HPDE6-E6E7 (cell line): ENCODE data around the gene PILRA.
"Not testable (repeated sequence)": the region's sequence is repeated elsewhere in the genome, so short reads cannot be mapped to it uniquely, and the experiment has no call there.

Experiments used
- DNase-seq: peaks from one replicate; pipeline ENCODE4 v3.0.0; 2011; ENCODE audit warnings: missing footprints; ENCODE audit errors: extremely low spot score

The PILRA gene

DNA sequence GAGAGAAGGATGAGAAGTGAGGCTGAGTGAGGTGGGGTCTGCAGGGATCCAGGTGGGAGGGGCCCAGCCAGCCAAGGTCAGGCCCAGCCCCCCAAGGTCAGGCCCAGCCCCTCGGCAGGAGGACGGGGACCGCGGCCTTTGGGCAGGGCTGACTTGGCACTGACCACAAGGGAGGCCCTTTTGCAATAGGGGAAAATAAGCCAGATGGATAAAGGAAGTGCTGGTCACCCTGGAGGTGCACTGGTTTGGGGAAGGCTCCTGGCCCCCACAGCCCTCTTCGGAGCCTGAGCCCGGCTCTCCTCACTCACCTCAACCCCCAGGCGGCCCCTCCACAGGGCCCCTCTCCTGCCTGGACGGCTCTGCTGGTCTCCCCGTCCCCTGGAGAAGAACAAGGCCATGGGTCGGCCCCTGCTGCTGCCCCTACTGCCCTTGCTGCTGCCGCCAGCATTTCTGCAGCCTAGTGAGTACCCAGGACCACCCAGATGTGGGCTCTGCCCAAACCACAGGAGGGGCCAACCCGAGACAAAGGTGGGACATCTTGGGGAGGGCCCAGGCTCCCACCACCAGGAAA lies at the start of gene PILRA:
Gene PILRA (plus strand): TSS at position 227 of the 571 bp plus-strand sequence. CDS start 170 bp downstream, at position 397.
- DNase-seq = no peak

DNA sequence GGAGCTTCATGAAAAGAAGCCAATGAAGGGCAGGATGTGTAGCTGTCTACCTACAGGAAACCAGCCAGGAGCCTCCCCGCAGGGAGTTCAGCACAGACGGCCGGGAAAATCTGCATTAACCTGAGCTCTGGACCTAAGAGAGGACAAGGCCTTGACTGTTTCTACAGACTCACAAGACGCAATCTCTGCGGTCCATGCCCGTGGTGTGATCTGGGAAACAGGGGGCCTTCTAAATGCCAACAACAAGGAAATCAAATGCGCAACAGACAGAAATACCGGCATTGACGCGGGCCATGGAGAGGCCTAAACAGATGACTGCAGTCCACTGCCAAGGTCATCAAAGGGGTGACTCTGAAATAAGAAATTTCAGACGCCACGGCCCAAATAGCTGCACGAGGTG lies 49.1 kb upstream of the PILRA start:
- DNase-seq = not testable (repeated sequence)

DNA sequence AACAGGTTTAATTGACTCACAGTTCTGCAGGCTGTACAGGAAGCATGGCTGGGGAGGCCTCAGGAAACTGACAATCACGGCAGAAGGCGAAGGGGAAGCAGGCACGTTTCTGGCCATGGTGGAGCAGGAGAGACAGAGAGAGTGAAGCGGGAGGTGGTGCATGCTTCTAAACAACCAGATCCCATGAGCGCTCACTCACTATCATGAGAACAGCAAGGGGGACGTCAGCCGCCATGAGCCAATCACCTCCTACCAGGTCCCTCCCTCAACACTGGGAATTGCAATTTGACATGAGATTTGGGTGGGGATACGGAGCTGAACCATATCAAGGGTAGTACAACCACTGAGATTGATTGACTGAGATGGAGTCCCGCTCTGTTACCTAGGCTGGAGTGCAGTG lies 47.6 kb upstream of the PILRA start:
- not testable (repeated sequence) for DNase-seq

DNA sequence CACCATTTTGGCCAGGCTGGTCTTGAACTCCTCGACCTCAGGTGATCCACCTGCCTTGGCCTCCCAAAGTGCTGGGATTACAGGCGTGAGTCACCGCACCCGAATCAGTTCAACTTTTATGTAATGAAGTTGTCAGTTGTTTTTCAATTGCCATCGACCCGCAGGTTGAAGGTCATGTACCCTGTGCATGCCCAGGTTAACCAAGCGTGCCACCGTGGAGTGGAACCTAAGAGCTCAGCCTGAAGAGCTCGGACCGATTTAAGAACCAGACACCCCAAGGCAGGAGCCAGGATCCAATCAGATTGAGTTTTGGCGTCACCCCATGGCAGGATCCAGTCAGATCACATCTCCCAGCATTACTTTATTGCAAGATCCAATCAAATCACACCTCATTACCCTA lies 46.4 kb upstream of the PILRA start:
- DNase-seq = not testable (repeated sequence)

DNA sequence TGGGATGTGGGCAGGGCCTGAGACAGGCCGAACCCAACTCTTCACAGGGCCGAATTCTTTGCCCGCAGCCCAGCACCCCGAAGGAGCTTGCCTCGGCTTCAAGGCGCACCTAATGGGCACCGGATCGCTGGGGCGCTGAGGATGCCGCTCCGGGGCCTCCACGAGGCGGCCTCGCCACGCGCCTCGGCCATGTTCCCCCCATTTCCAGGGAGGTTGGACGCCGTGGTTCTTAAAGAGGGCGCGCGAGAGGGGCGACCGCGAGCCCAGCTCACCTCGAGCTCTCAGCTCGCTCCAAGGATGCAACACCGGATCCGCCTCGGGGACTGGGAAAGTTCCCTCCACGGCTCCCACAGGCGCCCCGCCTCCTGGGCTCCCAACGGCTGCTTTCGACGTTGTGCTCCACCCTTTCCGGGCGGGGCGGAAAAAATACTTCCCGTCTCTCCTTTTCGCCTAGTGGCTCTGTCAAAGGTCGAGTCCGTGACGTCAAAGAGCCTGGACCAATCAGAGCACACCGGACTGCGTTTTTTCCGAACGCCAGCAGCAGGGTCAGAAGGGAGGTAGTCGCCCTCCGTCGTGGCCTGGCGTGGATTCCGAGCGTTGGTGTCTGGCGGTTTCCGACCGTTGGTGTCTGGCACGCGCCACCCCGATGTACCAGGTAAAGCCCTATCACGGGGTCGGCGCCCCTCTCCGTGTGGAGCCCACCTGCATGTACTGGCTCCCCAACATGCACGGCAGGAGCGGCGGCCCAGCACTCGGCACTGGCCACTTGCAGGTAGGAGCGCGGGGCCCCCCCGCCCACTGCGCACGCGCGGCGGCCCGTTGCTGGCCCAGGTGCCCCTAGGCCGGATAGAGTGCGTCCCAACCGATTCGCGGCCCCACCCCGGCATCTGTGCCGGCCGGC lies 37.5 kb upstream of the PILRA start:
- DNase-seq = peak; percentile 60

DNA sequence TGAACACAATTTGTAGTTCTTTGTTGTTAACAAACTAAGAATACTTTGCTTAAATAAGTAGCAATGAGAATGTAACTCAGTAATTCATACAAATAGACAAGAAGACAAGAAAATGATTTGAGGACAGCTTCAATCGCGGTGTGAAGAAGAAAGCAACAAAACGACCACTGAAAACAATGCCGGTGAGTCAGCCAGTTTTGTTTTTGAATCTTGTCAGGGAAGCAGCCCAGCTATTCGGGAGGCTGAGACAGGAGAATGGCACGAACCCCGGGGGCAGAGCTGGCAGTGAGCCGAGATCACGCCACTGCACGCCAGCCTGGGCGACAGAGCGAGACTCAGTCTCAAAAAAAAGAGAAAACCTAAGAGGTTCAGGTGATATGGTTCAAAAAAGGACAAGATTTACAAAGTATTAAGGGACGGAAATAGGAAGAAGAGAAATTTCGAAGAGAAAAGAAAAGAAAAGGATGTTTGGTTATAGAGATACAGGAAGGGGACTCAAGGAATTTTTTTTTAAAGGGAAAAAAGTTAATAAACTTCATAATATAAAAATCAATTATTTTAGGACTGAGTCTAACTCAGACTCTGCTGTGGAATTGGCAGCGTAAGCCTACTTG lies 35.1 kb upstream of the PILRA start:
- DNase-seq = not testable (repeated sequence)

DNA sequence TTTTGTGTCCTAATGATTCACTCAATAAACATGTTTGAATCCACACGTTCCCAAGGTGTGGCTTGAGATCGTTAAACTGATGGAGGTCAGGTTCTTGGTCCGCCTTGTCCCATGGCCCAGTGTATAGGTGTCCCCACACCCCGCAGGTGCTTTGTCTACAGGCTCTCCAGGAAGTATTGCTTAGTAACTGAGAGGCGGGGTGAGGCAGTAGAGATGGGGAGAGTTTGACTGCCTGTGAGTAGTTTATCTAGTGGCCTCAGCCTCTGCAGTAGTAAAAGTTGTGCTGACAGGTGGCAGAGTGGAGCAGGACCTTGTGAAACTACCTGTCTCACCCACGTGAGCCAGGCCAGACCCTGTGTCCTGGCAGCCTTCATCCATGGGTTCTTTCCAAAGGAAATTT lies 32.0 kb upstream of the PILRA start:
- DNase-seq = not testable (repeated sequence)

DNA sequence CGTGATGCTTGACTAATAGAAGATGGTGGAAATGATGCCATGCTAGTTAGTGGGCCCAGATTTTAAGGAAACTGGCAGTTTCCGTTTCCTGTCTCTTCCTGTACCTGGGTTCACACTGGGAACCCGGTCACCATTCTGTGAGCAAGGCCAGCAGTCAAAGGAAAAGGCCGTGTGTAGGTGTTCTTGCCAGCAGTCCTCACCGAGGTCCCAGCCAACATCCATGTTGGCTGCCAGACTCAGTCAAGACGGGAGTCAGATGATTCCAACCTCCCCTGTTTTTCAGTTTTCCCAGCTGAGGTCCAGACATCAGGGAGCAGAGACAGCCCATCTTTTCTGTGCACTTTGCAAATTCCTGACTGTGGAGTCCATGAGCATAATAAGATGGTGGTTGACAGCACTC lies 30.5 kb upstream of the PILRA start:
- DNase-seq = no peak

DNA sequence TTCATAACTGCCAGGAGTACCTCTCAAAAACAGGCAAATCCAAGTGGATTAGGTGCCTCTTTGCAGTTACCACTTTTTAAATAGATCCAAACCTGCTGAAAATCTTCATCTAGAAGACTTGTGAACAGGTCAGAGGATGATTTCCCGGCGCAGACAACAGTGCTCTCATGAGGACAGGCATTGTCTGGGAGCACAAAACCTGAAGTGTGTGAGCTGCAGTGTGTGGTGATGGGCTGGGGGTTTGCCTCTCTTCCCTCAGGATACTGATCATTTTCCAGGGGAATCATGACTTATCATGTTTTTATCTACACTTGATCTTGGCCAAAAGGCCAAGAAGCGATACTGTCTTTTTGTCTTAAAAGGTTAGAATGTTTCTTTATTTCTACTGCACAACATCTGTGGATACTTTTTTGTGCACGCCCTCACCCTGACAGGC lies 29.1 kb upstream of the PILRA start:
- not testable (repeated sequence) for DNase-seq

DNA sequence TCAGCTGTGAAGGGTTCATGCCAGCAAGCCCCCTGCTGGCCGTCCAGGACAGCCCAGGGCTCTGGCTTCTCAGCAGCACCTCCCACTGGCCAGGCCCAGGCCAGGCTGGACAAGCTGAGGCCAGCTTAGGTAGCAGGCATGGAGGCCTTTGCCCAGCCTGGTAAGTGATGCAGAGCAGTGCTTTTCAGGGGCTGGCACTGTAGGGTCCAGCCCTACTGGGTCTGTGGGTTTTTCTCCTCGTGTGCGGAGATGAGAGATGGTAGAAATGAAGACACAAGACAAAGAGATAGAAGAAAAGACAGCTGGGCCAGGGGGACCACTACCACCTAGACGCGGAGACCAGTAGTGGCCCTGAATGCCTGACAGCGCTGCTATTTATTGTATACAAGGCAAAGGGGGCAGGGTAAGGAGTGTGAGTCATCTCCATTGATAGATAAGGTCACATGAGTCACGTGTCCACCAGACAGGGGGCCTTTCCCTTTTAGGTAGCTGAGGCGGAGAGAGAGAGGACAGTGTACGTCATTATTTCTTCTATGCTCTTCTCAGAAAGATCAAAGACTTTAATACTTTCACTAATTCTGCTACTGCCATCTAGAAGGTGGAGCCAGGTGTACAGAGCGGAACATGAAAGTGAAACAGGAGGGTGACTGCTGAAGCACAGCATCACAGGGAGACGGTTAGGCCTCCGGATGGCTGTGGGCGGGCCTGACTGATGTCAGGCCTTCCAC lies 28.6 kb upstream of the PILRA start:
- not testable (repeated sequence) for DNase-seq

DNA sequence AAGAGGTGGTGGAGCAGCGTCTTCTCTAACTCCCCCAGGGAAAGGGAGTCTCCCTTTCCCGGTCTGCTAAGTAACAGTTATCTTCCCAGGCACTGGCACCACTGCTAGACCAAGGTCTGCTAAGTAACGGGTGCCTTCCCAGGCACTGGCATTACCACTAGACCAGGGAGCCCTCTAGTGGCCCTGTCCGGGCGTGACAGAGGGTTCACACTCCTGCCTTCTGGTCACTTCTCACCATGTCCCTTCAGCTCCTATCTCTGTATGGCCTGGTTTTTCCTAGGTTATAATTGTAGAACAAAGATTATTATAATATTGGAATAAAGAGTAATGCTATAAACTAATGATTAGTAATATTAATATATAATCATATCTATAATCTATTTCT lies 28.0 kb upstream of the PILRA start:
- not testable (repeated sequence) for DNase-seq

DNA sequence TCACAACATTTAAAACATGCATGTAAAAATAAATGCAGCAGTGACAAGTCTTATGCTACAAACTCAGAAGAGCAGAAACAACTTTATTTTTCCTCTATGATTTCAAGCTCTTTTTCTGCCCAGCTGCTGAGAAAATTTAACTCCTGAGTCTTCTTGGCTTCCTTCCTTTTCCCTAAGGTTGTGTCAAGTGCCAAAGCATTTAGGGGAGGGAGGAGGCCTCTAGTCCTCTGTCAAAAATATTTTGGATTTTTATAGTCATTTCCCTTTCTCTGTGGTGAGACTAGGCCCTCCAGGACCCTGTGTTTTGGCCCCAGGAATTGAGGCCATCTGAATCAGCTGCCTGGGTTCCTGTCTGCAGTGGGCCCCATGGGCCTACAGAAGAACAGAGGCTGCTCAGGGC lies 26.4 kb upstream of the PILRA start:
- DNase-seq = no peak

DNA sequence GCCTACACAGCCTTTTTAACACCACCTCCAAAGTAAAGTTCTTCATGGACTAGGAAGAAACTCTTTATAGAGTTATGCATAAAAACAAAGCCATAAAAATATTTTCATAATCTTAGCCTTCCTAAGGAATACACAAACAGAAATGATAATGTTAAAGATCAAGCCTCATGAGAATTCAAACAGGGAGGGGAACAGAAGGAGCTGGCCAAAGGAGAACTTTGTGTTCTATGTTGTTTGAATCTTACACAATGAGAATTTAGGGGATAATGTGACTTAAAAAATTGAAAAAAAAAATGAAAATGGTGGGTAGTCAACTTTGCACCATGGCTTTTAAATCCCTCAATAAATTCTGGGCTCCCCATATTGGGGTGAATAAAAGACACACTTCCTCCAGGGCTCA lies 24.5 kb upstream of the PILRA start:
- DNase-seq = no peak

DNA sequence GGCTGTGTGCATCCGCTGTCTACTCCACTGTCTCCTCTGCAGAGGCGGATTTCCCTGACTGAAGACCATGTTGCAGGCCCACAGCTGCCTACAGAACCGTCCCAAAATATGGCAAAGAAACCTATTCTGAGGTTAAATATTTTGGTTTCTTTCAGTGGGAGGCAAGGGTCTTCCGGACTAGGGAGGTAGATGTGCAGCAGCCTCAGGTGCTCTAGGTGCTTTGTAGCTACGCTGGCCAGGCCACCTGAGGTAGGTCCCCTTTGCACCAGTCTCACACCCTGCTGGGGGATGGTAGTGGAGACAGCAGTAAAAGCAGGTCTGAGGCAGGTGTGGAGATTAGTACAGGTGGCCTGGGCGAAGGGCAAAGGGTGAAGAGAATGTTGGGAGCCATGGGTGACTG lies 23.5 kb upstream of the PILRA start:
- no peak for DNase-seq

DNA sequence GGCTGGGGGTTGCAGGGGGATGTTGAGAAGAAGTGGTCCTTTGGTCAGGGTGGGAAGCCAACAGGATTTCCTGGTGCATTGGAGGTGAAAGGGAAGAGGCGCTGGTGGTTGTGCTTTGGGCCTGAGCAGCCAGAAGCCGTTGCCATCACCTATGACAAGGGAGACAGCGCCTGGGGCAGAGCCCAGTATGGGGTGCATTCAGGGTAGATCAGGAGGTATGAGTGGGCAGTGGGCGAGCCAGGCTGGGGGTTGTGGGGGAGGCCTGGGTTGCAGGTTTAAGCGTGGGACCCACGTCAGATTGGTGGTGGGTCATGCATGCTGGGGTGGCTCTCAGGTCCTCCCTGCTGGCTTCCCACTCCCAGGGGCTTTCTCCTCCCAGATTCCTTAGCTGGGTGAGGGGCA lies 21.6 kb upstream of the PILRA start:
- no peak for DNase-seq

DNA sequence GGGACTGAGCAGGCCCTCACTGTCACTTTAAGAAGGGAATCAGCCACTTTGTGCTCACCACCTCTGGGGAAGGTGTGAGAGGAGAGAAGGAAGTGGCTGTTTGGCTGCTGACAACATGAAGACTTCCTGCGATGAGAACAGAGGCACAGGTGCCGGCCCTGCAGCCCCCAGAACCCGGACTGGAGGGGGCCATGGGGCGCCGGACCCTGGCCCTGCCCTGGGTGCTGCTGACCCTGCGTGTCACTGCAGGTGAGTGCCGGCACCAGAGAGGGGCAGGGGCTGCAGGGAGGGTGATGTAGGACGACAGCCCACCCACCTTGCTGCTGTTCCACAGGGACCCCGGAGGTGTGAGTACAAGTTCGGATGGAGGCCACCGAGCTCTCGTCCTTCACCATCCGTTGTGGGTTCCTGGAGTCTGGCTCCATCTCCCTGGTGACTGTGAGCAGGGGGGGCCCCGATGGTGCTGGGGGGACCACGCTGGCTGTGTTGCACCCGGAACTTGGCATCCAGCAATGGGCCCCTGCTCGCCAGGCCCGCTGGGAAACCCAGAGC lies 21.0 kb upstream of the PILRA start:
- DNase-seq = not testable (repeated sequence)

DNA sequence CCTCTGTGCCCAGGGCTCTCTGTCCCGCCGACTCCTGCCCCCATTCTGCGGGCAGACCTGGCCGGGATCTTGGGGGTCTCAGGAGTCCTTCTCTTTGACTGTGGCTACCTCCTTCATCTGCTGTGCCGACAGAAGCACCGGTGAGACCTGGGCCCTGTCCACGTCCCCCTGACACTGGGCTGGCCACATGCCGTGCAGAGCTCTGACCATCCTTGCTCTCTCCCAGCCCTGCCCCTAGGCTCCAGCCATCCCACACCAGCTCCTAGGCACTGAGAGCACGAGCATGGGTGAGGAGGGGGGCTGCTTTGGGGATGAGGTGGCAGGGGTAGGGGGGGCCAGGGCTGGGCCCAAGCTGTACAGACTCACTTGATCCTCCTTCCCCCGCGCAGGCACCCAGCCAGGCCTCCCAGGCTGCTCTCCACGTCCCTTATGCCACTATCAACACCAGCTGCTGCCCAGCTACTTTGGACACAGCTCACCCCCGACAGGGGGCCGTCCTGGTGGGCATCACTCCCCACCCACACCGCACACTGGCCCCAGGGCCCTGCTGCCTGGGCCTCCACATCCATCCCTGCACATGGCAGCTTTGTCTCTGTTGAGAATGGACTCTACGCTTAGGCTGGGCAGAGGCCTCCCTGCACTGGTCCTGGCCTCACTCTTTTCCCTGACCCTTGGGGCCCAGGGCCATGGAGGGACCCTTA lies 20.2 kb upstream of the PILRA start:
- DNase-seq = no peak

DNA sequence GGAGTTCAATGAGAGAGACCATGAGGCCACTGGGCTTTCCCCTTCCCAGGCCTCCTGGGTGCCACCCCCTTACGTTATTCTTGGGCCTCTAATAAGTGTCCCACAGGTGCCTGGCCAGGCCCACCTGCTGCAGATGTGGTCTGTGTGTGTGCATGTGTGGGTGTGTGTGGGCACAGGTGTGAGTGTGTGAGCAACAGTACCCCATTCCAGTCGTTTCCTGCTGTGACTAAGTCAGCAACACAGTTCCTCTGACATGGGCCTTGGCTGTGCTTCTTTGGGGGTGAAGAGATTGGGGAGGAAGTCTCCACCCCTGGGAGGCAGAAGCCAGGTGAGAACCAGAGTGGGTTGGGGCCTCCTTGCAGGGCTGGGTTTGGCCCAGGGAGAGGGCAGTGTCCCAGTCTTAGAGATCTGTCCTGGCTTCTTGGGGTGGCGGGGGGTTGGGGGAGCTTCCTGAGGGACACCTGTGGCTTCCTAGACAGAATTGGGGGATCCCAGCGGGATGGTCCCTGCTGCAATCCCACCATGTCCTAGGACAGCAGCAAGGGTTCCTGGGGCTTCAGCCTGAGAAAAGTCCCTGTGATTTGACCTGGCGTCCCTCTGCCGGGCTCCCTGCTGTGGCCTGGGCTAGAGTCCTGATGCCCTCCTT lies 19.5 kb upstream of the PILRA start:
- no peak for DNase-seq

DNA sequence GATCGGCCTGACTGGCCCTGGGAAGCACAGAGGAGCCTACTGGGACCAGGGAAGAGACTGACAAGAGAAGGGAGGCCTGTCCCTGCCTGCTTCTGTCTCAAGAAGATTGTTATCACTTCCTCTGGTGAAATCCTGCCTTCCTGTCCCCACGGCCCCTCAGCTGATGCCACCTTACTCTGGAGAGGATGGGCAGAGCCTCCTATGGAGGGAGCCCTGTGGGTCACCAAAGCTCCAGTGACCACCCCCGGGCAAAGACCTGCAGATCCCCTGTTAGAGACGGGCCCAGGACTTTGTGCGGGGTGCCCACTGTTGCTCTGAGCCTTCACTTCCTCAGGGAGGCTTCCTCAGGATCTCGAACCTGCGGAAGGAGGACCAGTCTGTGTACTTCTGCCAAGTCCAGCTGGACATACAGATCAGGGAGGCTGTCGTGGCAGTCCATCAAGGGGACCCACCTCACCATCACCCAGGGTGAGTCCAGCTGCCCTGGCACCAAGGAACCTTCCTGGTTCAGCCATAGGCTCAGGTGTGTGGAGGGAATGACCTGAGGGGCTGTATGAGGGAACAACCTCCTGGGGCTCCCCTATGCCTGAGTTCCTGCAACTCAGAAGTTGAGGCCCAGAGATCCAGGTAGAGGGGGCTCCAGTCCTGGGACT lies 16.7 kb upstream of the PILRA start:
- no peak for DNase-seq

DNA sequence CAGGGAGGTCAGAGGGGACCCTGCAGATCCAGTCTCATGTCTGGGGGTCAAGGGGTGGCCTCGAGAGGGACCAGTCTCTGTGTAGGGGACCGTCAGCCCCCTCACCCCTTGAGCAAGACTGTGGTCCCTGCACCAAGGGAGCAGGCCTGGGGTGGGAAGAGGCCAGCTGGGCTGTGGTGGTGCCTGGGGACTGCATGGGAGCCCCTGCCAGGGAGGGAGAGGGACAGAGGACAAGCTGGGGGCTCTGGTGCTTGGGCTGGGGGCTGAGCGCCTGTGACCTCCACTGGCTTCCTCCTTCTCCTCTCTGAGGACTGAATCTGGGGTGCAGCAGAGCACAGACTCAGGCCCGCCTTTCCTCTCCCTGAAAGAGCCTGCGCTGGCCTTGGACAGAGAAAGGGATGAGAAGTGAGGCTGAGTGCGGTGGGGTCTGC lies 16.1 kb upstream of the PILRA start:
- DNase-seq = no peak
